ENCODE data around the gene SPTSSB.

DNA sequence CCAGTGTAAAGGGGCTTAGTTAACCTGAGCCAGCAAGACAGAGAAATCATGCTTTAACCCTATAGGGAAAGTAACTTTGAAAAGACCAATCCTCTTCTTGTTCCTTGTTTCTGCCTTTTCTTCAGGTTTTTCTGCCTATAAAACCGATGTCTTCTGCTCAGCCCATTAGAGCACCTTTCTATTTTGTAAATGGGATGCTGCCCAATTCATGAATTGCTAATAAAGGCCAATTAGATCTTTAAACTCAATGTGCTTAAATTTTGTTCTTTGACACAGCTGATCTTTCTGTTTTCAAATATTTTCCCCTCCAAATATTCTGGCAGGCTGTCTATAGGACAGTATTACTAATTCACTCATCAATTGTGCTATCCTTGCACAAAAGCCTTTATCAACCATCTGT, 33.8 kb upstream of the SPTSSB start:
- TF ChIP-seq, protein P1, sequence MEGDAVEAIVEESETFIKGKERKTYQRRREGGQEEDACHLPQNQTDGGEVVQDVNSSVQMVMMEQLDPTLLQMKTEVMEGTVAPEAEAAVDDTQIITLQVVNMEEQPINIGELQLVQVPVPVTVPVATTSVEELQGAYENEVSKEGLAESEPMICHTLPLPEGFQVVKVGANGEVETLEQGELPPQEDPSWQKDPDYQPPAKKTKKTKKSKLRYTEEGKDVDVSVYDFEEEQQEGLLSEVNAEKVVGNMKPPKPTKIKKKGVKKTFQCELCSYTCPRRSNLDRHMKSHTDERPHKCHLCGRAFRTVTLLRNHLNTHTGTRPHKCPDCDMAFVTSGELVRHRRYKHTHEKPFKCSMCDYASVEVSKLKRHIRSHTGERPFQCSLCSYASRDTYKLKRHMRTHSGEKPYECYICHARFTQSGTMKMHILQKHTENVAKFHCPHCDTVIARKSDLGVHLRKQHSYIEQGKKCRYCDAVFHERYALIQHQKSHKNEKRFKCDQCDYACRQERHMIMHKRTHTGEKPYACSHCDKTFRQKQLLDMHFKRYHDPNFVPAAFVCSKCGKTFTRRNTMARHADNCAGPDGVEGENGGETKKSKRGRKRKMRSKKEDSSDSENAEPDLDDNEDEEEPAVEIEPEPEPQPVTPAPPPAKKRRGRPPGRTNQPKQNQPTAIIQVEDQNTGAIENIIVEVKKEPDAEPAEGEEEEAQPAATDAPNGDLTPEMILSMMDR (IDR thresholded peaks at IDR 0.05; ENCODE audit: low read depth, low read length, missing input control) = no peak
- TF ChIP-seq TAF1 (conservative IDR thresholded peaks at IDR 0.05) = no peak
- TF ChIP-seq, protein P2, sequence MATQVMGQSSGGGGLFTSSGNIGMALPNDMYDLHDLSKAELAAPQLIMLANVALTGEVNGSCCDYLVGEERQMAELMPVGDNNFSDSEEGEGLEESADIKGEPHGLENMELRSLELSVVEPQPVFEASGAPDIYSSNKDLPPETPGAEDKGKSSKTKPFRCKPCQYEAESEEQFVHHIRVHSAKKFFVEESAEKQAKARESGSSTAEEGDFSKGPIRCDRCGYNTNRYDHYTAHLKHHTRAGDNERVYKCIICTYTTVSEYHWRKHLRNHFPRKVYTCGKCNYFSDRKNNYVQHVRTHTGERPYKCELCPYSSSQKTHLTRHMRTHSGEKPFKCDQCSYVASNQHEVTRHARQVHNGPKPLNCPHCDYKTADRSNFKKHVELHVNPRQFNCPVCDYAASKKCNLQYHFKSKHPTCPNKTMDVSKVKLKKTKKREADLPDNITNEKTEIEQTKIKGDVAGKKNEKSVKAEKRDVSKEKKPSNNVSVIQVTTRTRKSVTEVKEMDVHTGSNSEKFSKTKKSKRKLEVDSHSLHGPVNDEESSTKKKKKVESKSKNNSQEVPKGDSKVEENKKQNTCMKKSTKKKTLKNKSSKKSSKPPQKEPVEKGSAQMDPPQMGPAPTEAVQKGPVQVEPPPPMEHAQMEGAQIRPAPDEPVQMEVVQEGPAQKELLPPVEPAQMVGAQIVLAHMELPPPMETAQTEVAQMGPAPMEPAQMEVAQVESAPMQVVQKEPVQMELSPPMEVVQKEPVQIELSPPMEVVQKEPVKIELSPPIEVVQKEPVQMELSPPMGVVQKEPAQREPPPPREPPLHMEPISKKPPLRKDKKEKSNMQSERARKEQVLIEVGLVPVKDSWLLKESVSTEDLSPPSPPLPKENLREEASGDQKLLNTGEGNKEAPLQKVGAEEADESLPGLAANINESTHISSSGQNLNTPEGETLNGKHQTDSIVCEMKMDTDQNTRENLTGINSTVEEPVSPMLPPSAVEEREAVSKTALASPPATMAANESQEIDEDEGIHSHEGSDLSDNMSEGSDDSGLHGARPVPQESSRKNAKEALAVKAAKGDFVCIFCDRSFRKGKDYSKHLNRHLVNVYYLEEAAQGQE (IDR thresholded peaks at IDR 0.05) = no peak
- no peak for TF ChIP-seq GABPA (IDR thresholded peaks at IDR 0.05 in 1 of 2, conservative IDR thresholded peaks at IDR 0.05 in 1 of 2)
- no peak for TF ChIP-seq RAD21 (IDR thresholded peaks at IDR 0.05)
- no peak for TF ChIP-seq FOXA2 (IDR thresholded peaks at IDR 0.05)
- TF ChIP-seq JUND (IDR thresholded peaks at IDR 0.05) = no peak

Data from liver (tissue), 3 donors.